ENCODE measurements around the gene GOLT1A.

DNA sequence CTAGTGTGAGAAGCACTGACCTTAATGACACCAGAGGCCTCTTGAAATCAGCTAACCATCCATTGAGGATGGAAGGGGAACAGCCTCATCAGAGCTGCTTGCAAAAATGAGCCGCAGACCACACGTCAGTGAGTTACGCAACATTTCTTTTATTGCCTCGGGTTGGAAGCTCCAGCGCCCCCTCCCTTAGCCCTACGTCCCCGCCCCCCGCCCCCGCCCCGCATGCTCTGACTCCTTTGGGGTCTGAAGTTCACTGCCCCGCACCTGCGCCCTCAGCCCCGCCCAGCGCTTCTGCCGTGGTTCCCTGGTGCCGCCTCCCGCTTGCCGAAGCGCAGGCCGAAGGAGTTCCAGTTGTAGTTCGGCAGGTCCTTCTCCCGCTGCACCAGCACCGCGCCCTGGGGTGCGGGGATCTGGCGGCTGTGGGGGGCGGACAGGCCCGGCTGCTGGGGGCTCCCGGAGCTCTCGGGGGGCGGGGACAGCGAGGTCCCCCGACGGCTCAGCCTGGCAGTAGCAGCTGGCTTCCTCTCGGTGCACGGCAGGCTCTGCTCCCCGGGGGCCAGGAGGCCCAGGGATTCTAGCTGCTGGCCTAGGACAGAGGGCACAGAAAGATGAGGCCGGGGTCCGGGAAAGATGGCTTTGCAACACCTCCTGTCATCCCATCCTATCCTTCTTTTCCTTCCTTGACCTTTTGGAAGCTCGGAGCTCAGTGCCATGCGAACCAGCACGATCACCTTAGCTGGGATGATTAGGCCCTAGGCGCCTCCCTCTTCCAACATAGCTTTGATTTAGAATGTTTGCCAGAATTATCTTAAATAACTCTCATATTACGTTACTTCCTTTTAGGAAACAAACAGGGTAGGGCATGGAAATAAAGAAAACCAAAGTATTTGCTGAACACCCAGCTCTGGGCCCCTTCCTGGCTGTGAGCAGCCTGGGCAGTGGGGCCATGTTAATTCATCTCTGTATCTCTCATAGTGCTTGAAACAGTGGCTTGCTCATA lies 23.3 kb downstream of the GOLT1A start:
- TF ChIP-seq, protein P1, sequence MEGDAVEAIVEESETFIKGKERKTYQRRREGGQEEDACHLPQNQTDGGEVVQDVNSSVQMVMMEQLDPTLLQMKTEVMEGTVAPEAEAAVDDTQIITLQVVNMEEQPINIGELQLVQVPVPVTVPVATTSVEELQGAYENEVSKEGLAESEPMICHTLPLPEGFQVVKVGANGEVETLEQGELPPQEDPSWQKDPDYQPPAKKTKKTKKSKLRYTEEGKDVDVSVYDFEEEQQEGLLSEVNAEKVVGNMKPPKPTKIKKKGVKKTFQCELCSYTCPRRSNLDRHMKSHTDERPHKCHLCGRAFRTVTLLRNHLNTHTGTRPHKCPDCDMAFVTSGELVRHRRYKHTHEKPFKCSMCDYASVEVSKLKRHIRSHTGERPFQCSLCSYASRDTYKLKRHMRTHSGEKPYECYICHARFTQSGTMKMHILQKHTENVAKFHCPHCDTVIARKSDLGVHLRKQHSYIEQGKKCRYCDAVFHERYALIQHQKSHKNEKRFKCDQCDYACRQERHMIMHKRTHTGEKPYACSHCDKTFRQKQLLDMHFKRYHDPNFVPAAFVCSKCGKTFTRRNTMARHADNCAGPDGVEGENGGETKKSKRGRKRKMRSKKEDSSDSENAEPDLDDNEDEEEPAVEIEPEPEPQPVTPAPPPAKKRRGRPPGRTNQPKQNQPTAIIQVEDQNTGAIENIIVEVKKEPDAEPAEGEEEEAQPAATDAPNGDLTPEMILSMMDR (conservative IDR thresholded peaks at IDR 0.05; ENCODE audit: low read depth, low read length), result no peak
- no peak for TF ChIP-seq EZH2 (IDR thresholded peaks at IDR 0.05; ENCODE audit: borderline replicate concordance, low read depth, low read length, poor library complexity, severe bottlenecking)
